HEK293T (cell line): ENCODE measurements around the gene AFTPH.

Experiments
- ELF4 ChIP-seq: fragments of 450-650 bp; IDR thresholded peaks from 2 replicates; pipeline ENCODE4 v1.6.1; 2017; ENCODE audit warnings: antibody characterized with exemption
- FOXA1 ChIP-seq: fragments of 450-650 bp; IDR thresholded peaks from 2 replicates; pipeline ENCODE4 v1.6.1; 2016; ENCODE audit warnings: mild to moderate bottlenecking
- FOXK2 ChIP-seq: fragments of 450-650 bp; IDR thresholded peaks from 2 replicates; pipeline ENCODE4 v1.6.1; 2016; ENCODE audit warnings: mild to moderate bottlenecking
- SUZ12 ChIP-seq: fragments of 450-650 bp; IDR thresholded peaks from 2 replicates; pipeline ENCODE4 v1.6.1; 2016; ENCODE audit warnings: mild to moderate bottlenecking
- ZNF384 ChIP-seq: fragments of 450-650 bp; IDR thresholded peaks from 2 replicates; pipeline ENCODE4 v1.6.1; 2016

- TF ChIP-seq SUZ12: no peak
- TF ChIP-seq ZNF384: no peak
- TF ChIP-seq FOXA1: no peak
- TF ChIP-seq FOXK2: no peak
- TF ChIP-seq ELF4: no peak
Observed at GRCh38 chr2:64554117-64554516, 30.0 kb downstream of the AFTPH start.
